ENCODE data around the gene RNF41.

DNA sequence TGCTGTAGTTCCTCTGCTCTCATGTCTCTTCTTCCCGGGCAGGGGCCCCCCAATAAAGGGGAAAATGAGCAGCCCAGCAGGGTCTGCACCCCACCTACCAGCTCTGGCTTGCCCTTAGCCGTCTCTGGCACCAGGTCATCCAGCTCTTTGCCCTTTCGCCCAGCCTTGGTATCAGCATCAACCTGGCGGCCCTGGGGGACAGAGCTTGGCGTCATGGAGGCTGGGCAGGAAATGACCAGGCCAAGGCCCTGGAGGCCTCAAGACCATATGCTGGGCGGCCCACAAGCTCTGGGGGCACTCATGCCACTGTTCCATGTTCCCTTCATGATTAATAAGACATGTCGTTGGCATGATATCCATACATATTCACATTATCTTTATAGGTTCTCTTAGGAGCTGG, 48.9 kb downstream of the RNF41 start:
- TF ChIP-seq, protein P1, sequence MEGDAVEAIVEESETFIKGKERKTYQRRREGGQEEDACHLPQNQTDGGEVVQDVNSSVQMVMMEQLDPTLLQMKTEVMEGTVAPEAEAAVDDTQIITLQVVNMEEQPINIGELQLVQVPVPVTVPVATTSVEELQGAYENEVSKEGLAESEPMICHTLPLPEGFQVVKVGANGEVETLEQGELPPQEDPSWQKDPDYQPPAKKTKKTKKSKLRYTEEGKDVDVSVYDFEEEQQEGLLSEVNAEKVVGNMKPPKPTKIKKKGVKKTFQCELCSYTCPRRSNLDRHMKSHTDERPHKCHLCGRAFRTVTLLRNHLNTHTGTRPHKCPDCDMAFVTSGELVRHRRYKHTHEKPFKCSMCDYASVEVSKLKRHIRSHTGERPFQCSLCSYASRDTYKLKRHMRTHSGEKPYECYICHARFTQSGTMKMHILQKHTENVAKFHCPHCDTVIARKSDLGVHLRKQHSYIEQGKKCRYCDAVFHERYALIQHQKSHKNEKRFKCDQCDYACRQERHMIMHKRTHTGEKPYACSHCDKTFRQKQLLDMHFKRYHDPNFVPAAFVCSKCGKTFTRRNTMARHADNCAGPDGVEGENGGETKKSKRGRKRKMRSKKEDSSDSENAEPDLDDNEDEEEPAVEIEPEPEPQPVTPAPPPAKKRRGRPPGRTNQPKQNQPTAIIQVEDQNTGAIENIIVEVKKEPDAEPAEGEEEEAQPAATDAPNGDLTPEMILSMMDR (IDR thresholded peaks at IDR 0.05) = no peak
- no peak for TF ChIP-seq POLR2A (IDR thresholded peaks at IDR 0.05)
